Endothelial cell of umbilical vein (primary cell): ENCODE data around the gene SMURF1. TPM values are rescaled to one million over a fixed set of nuclear protein-coding genes. Genes with fewer than 3 reads are reported as not detected.

Source experiments
- BruUV-seq: library from RNA; stranded (reverse); fragments of 400-500 nt; replicated peaks from 2 replicates; lab custom pipeline; 2021; lab: Mats Ljungman, UMichigan
- CTCF ChIA-PET: fragments of 300-600, 350-600 bp; sonication (Branson Sonifier 250); formaldehyde crosslinking; loops from one replicate; lab custom pipeline; 2021; ENCODE audit warnings: antibody characterized with exemption, inconsistent platforms; lab: Charles Lee
- POLR2A ChIA-PET: fragments of 300-600, 350-600 bp; sonication (Branson Sonifier 250); formaldehyde crosslinking; loops from one replicate; lab custom pipeline; 2021; ENCODE audit warnings: antibody characterized with exemption, inconsistent platforms; lab: Charles Lee
- DNase-seq: peaks from one replicate; pipeline ENCODE4 v3.0.0-alpha.2; 2011; ENCODE audit warnings: low read depth, low spot score
- FAIRE-seq: peaks from 2 replicates; lab custom pipeline; 2011; peaks lifted over from hg19 to GRCh38; lab: Jason Lieb, UNC
- H2AFZ ChIP-seq: 2 replicates; pipeline ENCODE4 v1.6.0; 2012; ENCODE audit warnings: low read depth, low read length, control low read depth, inconsistent platforms
- H3K27ac ChIP-seq: 2 replicates; pipeline ENCODE4 v1.5.1; 2011; ENCODE audit warnings: low read depth, mild to moderate bottlenecking, control low read depth, low read length, moderate library complexity; ENCODE audit not compliant: insufficient read depth
- H3K27me3 ChIP-seq, 2 experiments: 2 replicates each; pipeline versions ENCODE4 v1.6.0 to v1.6.1; 2011; ENCODE audit warnings: low read length in 2 of 2, mixed read lengths in 1 of 2; ENCODE audit not compliant: control insufficient read depth in 2 of 2, insufficient read depth in 2 of 2
- H3K36me3 ChIP-seq, 2 experiments: 2 replicates in 1 of 2; 3 replicates in 1 of 2; pipeline ENCODE4 v1.5.1; 2011; ENCODE audit warnings: low read length in 2 of 2, mild to moderate bottlenecking in 1 of 2, moderate library complexity in 1 of 2; ENCODE audit not compliant: control insufficient read depth in 2 of 2, insufficient read depth in 2 of 2; ENCODE audit errors: extremely low read depth in 1 of 2
- H3K4me1 ChIP-seq: 3 replicates; pipeline ENCODE4 v1.5.1; 2011; ENCODE audit warnings: mild to moderate bottlenecking, low read length; ENCODE audit not compliant: control insufficient read depth, insufficient read depth; ENCODE audit errors: extremely low read depth
- H3K4me2 ChIP-seq: 2 replicates; pipeline ENCODE4 v1.6.1; 2011; ENCODE audit warnings: low read length, control low read depth, mixed read lengths; ENCODE audit not compliant: insufficient read depth
- H3K4me3 ChIP-seq, 3 experiments: fragments of 200-600 bp in 1 of 3; sonication (generic), shearing (Covaris generic) in 1 of 3; replicated peaks in 1 of 3; 2 replicates each; pipeline ENCODE4 v1.5.1; 2011 to 2016; ENCODE audit warnings: control low read depth in 3 of 3, low read length in 3 of 3, mild to moderate bottlenecking in 2 of 3, inconsistent platforms in 1 of 3, low read depth in 1 of 3, moderate library complexity in 1 of 3; ENCODE audit not compliant: insufficient read depth in 1 of 3
- H3K79me2 ChIP-seq: 2 replicates; pipeline ENCODE4 v1.6.0; 2012; ENCODE audit warnings: low read length, inconsistent platforms; ENCODE audit not compliant: control insufficient read depth, insufficient read depth
- H3K9ac ChIP-seq: replicated peaks from 2 replicates; pipeline ENCODE3; 2011; ENCODE audit warnings: low read length, control low read depth; ENCODE audit not compliant: insufficient read depth; ENCODE audit errors: extremely low read depth
- H3K9me1 ChIP-seq: replicated peaks from 3 replicates; pipeline ENCODE4 v1.6.0; 2011; ENCODE audit warnings: mild to moderate bottlenecking, low read length; ENCODE audit not compliant: control insufficient read depth, insufficient read depth; ENCODE audit errors: extremely low read depth
- H3K9me3 ChIP-seq: replicated peaks from 2 replicates; pipeline ENCODE4 v1.5.1; 2012; ENCODE audit warnings: low read length, inconsistent platforms; ENCODE audit not compliant: control insufficient read depth, insufficient read depth
- H4K20me1 ChIP-seq: replicated peaks from 2 replicates; pipeline ENCODE3; 2011; ENCODE audit warnings: mild to moderate bottlenecking, low read length; ENCODE audit not compliant: control insufficient read depth, insufficient read depth; ENCODE audit errors: extremely low read depth
- CTCF ChIP-seq, 2 donors: IDR thresholded peaks; 1 replicate in 1 of 2; 2 replicates in 1 of 2; pipeline ENCODE4 v1.5.1; 2011; ENCODE audit warnings: low read length in 2 of 2, mild to moderate bottlenecking in 2 of 2, moderate library complexity in 2 of 2, control low read depth in 1 of 2, inconsistent platforms in 1 of 2, low read depth in 1 of 2; ENCODE audit not compliant: insufficient read depth in 1 of 2; ENCODE audit errors: extremely low read depth in 1 of 2
- EZH2 ChIP-seq: IDR thresholded peaks from 2 replicates; pipeline ENCODE4 v1.6.1; 2012; ENCODE audit warnings: borderline replicate concordance, low read depth, mild to moderate bottlenecking, moderate library complexity, low read length, inconsistent platforms; ENCODE audit not compliant: severe bottlenecking
- FOS ChIP-seq: IDR thresholded peaks from 2 replicates; pipeline ENCODE4 v1.6.1; 2011; ENCODE audit warnings: mild to moderate bottlenecking, low read length, moderate library complexity, borderline replicate concordance; ENCODE audit not compliant: insufficient read depth
- GATA2 ChIP-seq: IDR thresholded peaks from 2 replicates; pipeline ENCODE4 v1.7.0; 2011; ENCODE audit warnings: low read depth, mild to moderate bottlenecking, moderate library complexity, mixed read lengths, low read length; ENCODE audit not compliant: insufficient read length, insufficient read depth
- JUN ChIP-seq: IDR thresholded peaks from 2 replicates; pipeline ENCODE4 v1.6.1; 2011; ENCODE audit warnings: borderline replicate concordance, low read depth; ENCODE audit not compliant: insufficient read length, insufficient read depth
- MAX ChIP-seq: IDR thresholded peaks from 2 replicates; pipeline ENCODE4 v1.6.1; 2011; ENCODE audit not compliant: insufficient read depth, insufficient read length
- MYC ChIP-seq: IDR thresholded peaks from one replicate; pipeline ENCODE4 v1.6.1; 2011; ENCODE audit warnings: mild to moderate bottlenecking, low read depth, low read length
- POLR2A ChIP-seq: IDR thresholded peaks from 2 replicates; pipeline ENCODE4 v1.6.1; 2012; ENCODE audit warnings: low read depth, mild to moderate bottlenecking, control low read depth, low read length
- POLR2AphosphoS5 ChIP-seq: IDR thresholded peaks from 2 replicates; pipeline ENCODE4 v1.6.1; 2012; ENCODE audit warnings: low read depth, mild to moderate bottlenecking, control low read depth, low read length, moderate library complexity; ENCODE audit not compliant: insufficient read depth
- dilution Hi-C: fragments of 300-500 bp; cut with MboI; formaldehyde crosslinking; loops from one replicate; pipeline ENCODE4 v1.15.0; 2019; ENCODE audit warnings: low sequenced_read_pairs; ENCODE audit not compliant: extremely low pct_ligation_motif_present
- intact Hi-C: fragments of 100-400 bp; cut with micrococcal nuclease; formaldehyde crosslinking; loops from one replicate; pipeline ENCODE4 v1.10.0; 2022
- polyA plus RNA-seq, 4 experiments: library from polyadenylated mRNA; depleted of rRNA in 3 of 4; stranded (reverse) in 3 of 4; unstranded in 1 of 4; fragments of >200 nt; gene quantifications; 2 replicates each; pipeline versions ENCODE4 v1.2.1 to v1.2.3, GENCODE V29; 2011 to 2012; ENCODE audit warnings: missing spikeins in 1 of 4
- total RNA-seq: library from RNA; stranded (reverse); gene quantifications from 2 replicates; pipeline ENCODE4 v1.2.3, GENCODE V29; 2021

SMURF1 gene
- total and polyA plus RNA-seq, 2 donors (not counting 3 experiments of a cell fraction or from before 2014, with no cell fraction given): 11.5 to 22.8 TPM

- TF ChIP-seq JUN (no peak), FOS (no peak), CTCF (IDR thresholded peaks at IDR 0.05; ENCODE audit: extremely low read depth in 1 of 2, insufficient read depth in 1 of 2, low read depth in 1 of 2, low read length in 2 of 2) (no peak), MYC (no peak), MAX (no peak), EZH2 (no peak), GATA2 (no peak), POLR2AphosphoS5 (no peak), POLR2A (no peak)
- POLR2A ChIA-PET: no interaction called here
- dilution Hi-C loops (no loop called here), intact Hi-C loops (no loop called here)
- Histone ChIP-seq H3K27me3 (no peaks in the 10 kb centered on the region), H3K27ac (no peak overlapping the region), H2AFZ (no peak overlapping the region), H4K20me1 (no peaks in the 10 kb centered on the region), H3K4me1 (no peaks in the 10 kb centered on the region), H3K9me3 (no peaks in the 10 kb centered on the region), H3K9ac (no peak overlapping the region), H3K9me1 (no peaks in the 10 kb centered on the region), H3K79me2 (no peaks in the 10 kb centered on the region), H3K4me2 (no peak overlapping the region), H3K36me3 (peaks cover 11 to 53% of the 10 kb centered on the region in 2 experiments), H3K4me3 (no peak overlapping the region)
- FAIRE-seq: no peak
- BruUV-seq: no TSS peak
- CTCF ChIA-PET: no interaction called here
- no peak for DNase-seq
Observed at GRCh38 chr7:99000196-99000903, 143.6 kb downstream of the SMURF1 start.
